D721Med (cell line): ENCODE measurements around the gene PAPPA.

Source experiments
- DNase-seq: peaks from one replicate; pipeline ENCODE4 v3.0.0; 2011; ENCODE audit warnings: low spot score; ENCODE audit not compliant: insufficient read length
- FAIRE-seq: peaks from 2 replicates; lab custom pipeline; 2011; peaks lifted over from hg19 to GRCh38; lab: Jason Lieb, UNC
- TF ChIP-seq, protein P1 (sequence below): IDR thresholded peaks from 2 replicates; pipeline ENCODE4 v1.5.1; 2012; ENCODE audit warnings: mild to moderate bottlenecking, control low read depth; ENCODE audit not compliant: insufficient read depth; ENCODE audit errors: missing control alignments

Gene PAPPA

DNA sequence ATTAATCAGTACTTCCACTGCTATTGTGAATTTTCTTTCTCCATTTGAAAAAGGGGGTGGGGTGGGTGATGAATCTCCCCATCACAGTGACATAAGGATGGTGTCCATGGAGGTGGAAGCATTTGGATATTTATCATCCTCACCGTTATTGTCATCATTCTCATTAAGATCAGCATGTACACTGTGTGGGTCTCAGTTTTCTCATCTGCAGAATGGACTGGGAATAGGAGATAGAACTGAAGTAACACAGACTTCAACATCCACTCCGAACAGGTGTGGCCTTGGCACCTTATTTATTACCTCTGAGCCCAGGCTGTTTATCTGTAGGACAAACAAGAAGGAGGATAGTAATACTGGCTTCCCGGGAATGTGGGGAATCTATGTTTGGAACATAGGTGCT, 165.9 kb downstream of the PAPPA start:
- FAIRE-seq (no peak), DNase-seq (no peak)
- TF ChIP-seq, protein P1, sequence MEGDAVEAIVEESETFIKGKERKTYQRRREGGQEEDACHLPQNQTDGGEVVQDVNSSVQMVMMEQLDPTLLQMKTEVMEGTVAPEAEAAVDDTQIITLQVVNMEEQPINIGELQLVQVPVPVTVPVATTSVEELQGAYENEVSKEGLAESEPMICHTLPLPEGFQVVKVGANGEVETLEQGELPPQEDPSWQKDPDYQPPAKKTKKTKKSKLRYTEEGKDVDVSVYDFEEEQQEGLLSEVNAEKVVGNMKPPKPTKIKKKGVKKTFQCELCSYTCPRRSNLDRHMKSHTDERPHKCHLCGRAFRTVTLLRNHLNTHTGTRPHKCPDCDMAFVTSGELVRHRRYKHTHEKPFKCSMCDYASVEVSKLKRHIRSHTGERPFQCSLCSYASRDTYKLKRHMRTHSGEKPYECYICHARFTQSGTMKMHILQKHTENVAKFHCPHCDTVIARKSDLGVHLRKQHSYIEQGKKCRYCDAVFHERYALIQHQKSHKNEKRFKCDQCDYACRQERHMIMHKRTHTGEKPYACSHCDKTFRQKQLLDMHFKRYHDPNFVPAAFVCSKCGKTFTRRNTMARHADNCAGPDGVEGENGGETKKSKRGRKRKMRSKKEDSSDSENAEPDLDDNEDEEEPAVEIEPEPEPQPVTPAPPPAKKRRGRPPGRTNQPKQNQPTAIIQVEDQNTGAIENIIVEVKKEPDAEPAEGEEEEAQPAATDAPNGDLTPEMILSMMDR = no peak

DNA sequence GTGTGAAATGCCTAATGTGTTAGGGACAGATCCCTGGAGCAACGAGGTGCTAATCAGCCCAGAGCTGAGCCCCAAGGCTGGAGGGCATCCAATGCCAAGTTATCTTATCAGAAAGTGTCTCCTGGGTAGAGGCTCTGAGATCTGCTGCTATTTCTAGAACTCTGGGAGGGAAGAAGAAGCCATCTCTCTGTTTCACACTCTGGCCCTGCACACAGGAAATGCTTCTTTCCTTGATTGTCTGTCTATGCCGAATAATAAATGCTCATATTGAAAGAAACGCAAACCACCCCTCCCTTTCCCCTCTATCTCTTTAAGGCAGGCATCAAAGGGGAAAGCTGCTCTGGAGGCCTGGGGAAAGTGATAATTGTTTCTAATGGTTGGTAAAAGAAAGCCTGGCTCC, 166.7 kb downstream of the PAPPA start:
- TF ChIP-seq, protein P1 = no peak
- DNase-seq (no peak), FAIRE-seq (no peak)

DNA sequence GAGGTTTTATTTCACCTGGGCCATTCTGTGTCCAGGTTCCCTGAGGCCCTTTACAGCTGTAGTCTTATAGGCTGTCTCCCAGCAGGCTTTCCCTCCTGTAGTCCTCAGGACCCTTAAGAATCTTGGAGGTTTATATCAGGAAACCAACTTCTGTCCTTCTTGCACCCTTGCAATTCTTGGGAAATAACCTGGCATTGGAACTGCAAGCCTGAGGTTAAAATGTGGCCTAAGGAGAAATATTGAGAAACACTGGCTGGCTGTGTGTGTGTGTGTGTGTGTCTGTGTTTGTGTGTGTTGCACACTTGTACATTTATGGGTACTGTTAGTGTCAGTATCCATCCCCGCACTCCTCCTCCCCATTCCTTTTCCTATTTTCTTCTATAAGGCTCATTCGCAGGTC, 168.9 kb downstream of the PAPPA start:
- TF ChIP-seq, protein P1 = no peak
- FAIRE-seq (no peak), DNase-seq (no peak)

DNA sequence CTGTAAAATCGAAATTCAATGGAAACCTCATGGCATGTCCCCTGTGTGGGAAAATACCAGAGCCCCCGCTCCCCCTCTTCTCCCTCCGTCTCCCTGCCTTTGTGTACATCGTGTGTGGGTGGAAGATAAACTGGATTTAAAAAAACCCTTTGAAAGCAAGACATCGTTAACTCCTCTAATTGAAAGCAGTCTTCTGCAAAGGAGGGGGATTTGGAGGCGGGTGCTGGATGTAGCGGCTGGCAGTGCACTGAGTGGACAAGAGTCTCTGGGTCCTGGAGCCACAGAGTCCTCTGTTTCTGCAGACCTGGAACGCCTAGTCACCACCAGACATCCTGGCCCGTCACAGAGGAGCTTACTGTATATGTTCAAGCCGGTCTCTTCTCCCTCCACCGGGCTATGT, 169.4 kb downstream of the PAPPA start:
- TF ChIP-seq, protein P1 = no peak
- DNase-seq (no peak), FAIRE-seq (no peak)

- no peak for DNase-seq
- FAIRE-seq = no peak
These were observed 170.0 kb downstream of the PAPPA start for GRCh38 chr9:116323571-116323970.

GRCh38 chr9:116325924-116326323, 172.3 kb downstream of the PAPPA start:
- FAIRE-seq (no peak), DNase-seq (no peak)
- TF ChIP-seq, protein P1 = no peak

More at GRCh38 chr9:116323571-116323970, 170.0 kb downstream of the PAPPA start:
- TF ChIP-seq, protein P1 = no peak

DNA sequence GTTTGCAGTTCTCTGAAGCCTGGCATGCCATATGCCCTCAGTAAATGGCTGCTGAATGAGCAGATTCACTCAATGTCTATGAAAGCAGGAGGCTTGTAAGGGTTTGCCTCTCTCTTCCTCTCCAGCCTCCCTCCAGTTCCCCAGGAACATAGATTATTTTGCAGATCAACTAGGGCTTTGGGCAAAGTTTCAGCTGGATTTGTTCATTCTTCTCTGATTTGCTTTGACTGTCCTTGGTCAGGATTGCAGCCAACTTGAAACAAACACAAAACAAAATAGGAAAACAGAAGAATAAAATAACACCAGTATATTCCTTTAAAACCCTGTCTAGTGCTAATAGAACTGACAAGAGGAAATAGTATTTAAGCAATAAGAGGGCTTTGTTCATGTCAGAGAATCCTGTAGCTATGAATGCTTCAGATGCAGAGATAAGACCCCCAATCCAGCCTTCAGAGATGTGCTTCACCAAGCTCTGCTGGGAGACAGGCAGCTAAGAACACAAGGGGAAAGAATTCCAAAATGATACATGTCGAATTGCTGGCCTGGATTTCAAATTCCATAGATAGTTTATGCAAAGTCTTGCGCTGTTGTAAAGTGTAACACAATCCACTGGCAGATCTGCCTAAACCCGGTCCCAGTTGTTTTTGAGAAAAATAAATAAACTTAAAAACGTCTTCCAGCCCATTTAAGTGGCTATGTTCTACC, 174.3 kb downstream of the PAPPA start:
- DNase-seq = no peak
- no peak for FAIRE-seq
- TF ChIP-seq, protein P1 = no peak
